ENCODE results near the gene SLC6A9. TPM values are rescaled to one million over a fixed set of nuclear protein-coding genes. Genes with fewer than 3 reads are reported as not detected.

The SLC6A9 gene
- total and polyA plus RNA-seq, 2 experiments from 2014 or later, result 4.9 to 13.2 TPM

DNA sequence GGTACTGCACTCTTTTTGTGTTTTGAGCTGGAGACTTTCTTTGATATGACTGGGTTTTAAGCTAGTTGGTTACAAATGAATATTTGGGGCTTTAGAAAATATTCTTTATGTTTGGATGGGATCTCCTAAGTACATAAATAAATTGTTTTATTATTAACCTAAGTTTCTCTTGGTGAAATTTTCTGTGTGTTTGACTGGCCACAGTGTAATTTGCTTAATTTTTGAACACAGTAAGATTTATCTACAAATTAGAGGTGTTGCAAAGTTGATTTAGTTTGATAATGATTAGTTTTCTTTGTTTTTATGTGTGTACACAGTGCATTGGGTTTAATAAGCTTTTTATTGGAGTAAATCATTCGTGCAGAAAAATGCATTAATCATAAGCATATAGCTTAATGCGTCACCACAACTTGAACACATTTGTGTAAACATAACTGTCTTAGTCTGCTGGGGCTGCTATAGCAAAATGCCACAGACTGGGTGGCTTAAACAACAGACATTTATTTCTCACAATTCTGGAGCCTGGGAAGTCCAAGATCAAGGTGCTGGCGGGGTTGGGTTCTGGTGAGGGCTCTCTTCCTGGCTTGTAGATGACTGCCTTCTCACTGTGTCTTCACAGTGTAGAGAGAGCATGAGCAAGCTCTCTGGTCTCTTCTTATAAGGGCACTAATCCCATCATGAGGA lies 17.4 kb upstream of the SLC6A9 start:
- TF ChIP-seq, protein P1, sequence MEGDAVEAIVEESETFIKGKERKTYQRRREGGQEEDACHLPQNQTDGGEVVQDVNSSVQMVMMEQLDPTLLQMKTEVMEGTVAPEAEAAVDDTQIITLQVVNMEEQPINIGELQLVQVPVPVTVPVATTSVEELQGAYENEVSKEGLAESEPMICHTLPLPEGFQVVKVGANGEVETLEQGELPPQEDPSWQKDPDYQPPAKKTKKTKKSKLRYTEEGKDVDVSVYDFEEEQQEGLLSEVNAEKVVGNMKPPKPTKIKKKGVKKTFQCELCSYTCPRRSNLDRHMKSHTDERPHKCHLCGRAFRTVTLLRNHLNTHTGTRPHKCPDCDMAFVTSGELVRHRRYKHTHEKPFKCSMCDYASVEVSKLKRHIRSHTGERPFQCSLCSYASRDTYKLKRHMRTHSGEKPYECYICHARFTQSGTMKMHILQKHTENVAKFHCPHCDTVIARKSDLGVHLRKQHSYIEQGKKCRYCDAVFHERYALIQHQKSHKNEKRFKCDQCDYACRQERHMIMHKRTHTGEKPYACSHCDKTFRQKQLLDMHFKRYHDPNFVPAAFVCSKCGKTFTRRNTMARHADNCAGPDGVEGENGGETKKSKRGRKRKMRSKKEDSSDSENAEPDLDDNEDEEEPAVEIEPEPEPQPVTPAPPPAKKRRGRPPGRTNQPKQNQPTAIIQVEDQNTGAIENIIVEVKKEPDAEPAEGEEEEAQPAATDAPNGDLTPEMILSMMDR (IDR thresholded peaks at IDR 0.05; ENCODE audit: low read depth, low read length), result no peak
- no peak overlapping the region for H3K27ac ChIP-seq
- H3K4me3 ChIP-seq, result no peak overlapping the region
- H3K4me1 ChIP-seq (ENCODE audit: low read depth), result peaks cover 5% of the 10 kb centered on the region
- H3K9me3 ChIP-seq (ENCODE audit: low read depth), result no peaks in the 10 kb centered on the region
- no peaks in the 10 kb centered on the region for H3K27me3 ChIP-seq
- H3K36me3 ChIP-seq, result no peaks in the 10 kb centered on the region
- DNase-seq (ENCODE audit: low read depth in 1 of 2, low spot score in 1 of 2), result peak in 1 of 2 donors; percentile 43

DNA sequence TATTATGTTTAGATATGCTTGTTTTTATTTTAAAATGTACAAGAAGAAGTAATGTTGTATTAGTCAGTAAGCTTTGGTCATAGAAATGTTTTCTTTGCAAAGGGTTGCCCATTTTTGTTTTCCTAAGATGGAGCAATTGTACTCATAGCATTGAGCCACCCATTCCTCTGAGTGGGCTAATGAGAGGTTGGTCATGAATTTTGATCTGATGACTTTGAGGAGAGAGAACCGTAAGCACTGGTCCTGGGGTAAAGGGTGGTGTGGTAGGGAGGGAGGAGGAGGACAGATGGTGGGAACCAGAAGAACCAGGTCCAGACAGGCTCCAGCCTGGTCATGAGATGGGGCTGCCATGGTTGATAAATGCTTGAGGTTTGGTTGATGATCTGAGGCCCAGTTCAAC lies 15.9 kb upstream of the SLC6A9 start:
- H3K4me1 ChIP-seq (ENCODE audit: low read depth), result no peaks in the 10 kb centered on the region
- H3K4me3 ChIP-seq, result no peak overlapping the region
- H3K9me3 ChIP-seq (ENCODE audit: low read depth), result no peaks in the 10 kb centered on the region
- H3K36me3 ChIP-seq, result no peaks in the 10 kb centered on the region
- no peaks in the 10 kb centered on the region for H3K27me3 ChIP-seq
- TF ChIP-seq, protein P1 (IDR thresholded peaks at IDR 0.05; ENCODE audit: low read depth, low read length), result no peak
- H3K27ac ChIP-seq, result no peak overlapping the region
- DNase-seq (ENCODE audit: low read depth in 1 of 2, low spot score in 1 of 2), result no peak

DNA sequence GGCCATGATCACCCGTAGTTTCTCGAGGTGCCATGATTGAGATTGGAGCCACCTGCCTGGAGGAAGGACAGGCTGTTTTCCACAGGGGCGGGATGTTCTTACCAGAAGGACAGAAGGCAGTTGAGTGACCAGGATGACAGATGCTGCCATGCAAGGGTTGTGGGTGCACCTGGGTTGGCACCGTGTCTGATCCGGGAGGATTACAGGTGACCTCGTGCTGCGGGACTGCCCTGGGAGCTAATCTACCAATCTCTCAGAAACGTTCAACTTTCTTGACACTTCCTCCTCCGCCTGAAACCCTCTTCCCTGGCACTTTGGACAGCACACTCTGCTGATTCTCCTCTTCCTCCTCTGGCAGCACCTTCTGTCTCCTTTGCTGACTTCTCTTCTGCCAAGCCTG lies 13.8 kb upstream of the SLC6A9 start:
- Histone ChIP-seq H3K27me3 (no peaks in the 10 kb centered on the region), H3K27ac (no peak overlapping the region), H3K36me3 (no peaks in the 10 kb centered on the region), H3K4me1 (ENCODE audit: low read depth) (no peaks in the 10 kb centered on the region), H3K4me3 (no peak overlapping the region), H3K9me3 (ENCODE audit: low read depth) (no peaks in the 10 kb centered on the region)
- TF ChIP-seq, protein P1 (IDR thresholded peaks at IDR 0.05; ENCODE audit: low read depth, low read length), result no peak
- DNase-seq (ENCODE audit: low read depth in 1 of 2, low spot score in 1 of 2), result no peak

DNA sequence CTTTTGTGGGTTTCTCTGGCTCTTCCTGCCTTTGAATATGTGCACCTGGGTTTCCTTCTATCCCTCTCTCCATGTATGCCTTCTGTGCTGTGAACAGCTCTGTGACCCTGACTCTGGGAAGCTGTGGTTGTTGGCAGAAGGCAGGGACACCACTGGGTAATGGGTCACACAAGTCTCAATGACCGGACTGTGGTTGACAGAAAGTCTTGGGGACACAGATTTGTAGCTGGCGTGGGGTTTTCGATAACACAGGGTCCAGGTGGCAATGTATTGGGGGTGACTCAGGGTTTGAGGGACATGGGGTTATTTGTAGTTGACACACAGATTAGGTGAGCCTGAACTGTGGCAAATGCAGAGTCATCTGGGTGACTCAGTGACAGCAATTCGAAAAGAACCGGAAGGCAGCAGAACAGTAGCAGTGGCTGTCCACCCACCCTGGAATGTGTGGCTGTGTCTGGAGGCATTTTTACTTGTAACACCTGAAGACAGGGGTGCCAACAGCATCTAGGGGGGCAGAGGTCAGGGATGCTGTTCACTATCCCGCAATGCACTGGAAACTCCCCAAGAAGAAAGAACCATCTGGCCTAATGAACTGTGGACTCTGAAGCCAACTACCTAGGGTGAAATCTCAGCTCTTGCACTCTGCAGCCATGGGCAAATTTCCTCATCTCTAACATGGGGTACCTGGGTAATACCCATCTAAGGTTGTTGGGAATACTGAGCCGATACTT lies 13.0 kb upstream of the SLC6A9 start:
- Histone ChIP-seq H3K4me1 (ENCODE audit: low read depth) (no peaks in the 10 kb centered on the region), H3K27ac (no peak overlapping the region), H3K4me3 (no peak overlapping the region), H3K9me3 (ENCODE audit: low read depth) (no peaks in the 10 kb centered on the region), H3K27me3 (no peaks in the 10 kb centered on the region), H3K36me3 (no peaks in the 10 kb centered on the region)
- TF ChIP-seq, protein P1 (IDR thresholded peaks at IDR 0.05; ENCODE audit: low read depth, low read length), result no peak
- no peak for DNase-seq (ENCODE audit: low read depth in 1 of 2, low spot score in 1 of 2)

DNA sequence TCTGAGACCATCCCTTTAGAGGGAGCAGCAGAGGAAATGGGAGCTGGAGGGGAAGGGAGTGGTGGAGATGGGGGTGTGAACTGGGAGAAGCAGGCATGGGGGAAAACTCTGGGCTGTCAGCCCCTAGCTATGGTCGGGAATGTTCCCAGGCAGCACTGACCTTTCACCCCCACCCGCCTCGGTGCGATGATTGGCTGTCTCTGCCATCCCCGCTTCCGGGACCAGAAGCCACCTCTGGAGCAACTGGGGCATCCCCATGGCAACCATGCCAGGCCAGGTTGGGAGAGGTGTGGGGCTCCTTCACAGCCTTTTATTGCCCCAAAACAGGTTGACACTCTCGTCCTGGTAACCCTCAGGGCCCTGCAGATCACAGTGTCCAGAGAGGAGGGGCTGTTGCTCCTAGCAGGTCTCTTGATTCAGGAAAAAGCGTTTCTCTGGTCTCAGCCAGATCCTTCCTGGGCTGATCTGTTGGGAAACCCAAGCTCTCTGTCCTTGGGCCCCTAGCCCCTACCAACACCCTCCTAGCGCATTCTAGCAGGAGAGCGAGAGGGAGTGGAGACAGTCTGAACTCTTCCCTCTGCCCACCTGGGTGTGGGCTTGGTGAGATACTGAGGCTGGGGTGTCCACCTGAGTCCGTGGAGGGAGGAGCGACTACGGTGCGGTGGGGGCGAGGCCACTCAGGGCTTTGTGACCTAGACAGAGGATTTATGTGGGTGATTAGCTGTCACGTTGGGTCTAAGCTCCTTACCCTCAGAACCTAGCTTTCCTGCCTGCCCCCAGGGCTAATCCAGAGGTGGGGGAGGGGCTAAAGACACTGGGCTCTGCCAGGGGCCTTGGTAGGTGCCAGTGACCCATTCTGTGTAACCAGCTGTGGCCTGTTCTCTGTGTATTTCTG lies 12.2 kb upstream of the SLC6A9 start:
- Histone ChIP-seq H3K4me1 (ENCODE audit: low read depth) (no peaks in the 10 kb centered on the region), H3K27ac (no peak overlapping the region), H3K27me3 (no peaks in the 10 kb centered on the region), H3K9me3 (ENCODE audit: low read depth) (no peaks in the 10 kb centered on the region), H3K4me3 (no peak overlapping the region), H3K36me3 (no peaks in the 10 kb centered on the region)
- no peak for DNase-seq (ENCODE audit: low read depth in 1 of 2, low spot score in 1 of 2)
- TF ChIP-seq, protein P1 (IDR thresholded peaks at IDR 0.05; ENCODE audit: low read depth, low read length), result no peak

Measured in cardiac muscle cell (in vitro differentiated cells and primary cell).